GM18505 (cell line): ENCODE data around the gene PADI6.

Experiments
- ATAC-seq: cut with Tn5 transposase; IDR thresholded peaks from one replicate; pipeline ENCODE4 v1.9.1; 2021; ENCODE audit not compliant: unreplicated experiment
- POLR2A ChIP-seq: IDR thresholded peaks from 4 replicates; pipeline ENCODE4 v1.6.1; 2011; ENCODE audit warnings: borderline replicate concordance; ENCODE audit not compliant: insufficient read depth, insufficient read length; ENCODE audit errors: extremely low read depth

PADI6 gene

DNA sequence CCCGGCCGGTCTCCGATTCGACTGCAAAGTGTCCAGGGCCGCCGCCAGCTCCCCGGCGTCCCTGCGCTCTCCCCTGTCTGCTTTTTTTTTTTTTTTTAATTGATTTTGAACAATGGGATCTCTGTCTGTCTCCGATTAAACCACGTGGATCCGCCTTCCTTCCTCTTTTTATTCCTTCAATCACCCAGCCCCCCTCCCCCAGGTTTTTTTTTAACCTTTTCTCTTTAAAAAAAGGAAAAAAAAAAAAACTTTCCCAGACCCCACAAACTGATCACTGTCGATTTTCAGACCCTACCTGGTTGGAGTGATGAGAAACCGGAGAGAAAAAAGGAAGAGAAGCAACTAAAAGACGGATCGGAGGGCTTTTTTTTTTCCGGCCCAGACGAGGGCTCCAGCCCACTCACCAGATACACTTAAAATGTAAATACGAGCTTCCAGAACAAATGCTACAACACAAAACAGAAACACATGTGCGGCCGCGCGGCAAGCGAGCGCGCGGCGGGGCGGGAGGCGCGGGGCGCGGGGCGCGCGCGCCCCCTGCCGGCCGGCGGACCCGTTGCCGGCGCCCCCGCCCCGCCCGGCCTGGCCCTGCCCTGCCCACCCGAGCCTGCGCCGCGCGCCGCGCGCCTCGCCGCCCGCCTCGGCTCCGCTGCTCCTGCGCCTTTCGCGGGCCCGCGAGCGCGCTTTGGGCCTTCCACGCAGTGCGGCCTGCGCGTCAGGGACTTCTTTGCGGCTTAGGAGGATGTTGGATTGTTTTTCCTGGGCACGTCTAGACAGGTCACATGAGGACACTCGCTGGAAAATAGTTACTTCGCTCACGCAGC lies 67.5 kb downstream of the PADI6 start, which contains the start of gene RCC2:
Gene RCC2, minus strand, starts transcription at position 428 of the 824 bp plus-strand sequence. CDS start 1,163 bp downstream, outside the sequence.
- TF ChIP-seq POLR2A: peak; percentile 76

DNA sequence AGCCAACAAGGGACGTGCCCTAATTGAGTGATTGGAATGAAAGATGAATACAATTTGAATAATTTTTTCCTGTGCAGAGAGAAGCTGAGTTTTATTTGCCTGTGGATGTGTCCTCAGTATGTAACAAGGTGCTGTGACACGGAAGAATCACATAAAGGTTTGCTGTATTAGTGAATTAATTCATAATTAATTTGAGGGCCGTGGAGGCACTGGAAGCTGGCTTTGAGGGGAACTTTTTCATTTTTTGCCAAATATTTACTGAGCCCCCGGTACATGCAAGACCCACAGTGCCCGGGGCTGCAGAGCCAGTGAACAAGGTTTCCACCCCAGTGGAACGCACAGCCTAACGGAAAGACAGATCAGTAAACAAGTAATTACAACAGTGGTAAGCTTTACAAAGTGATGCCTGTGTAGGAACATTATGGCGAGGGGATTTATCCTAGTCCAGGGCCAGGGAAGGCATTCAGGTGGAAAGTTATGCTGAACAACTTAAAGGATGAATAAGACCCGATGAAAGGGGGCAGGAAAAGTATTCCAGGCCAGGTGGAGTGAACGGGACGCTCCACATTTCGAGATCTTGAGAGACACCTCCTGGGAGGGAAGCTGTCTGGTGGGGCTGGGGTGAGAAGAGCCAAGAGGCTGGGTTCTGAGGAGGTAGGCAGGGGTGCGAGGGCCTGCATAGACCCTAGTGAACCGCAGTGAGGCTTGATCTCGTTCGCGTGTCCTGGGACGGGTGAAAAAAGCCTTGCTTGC lies 68.3 kb downstream of the PADI6 start:
- TF ChIP-seq POLR2A: no peak

More for the DNA sequence above, 67.5 kb downstream of the PADI6 start, which contains the start of gene RCC2:
- peak; percentile 46 for ATAC-seq

DNA sequence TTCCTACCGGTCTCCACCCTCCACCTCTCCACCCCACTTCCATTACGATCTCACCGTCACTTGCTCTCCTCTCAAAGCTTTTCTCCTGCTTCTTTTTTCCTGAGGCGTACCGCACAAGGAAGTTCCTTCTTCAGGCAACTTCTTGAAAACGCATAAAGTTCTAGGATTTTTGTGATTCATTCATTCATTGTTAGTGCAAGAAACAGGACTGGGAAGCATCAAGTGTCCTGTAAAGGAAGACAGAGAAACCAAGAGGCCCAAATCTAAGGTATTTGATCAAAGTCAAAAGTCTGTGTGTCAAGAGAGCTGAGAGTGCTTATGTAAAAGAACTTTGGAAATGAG lies 68.8 kb downstream of the PADI6 start:
- no peak for TF ChIP-seq POLR2A
- no peak for ATAC-seq

More for the DNA sequence above, 68.3 kb downstream of the PADI6 start:
- ATAC-seq: peak; percentile 1

DNA sequence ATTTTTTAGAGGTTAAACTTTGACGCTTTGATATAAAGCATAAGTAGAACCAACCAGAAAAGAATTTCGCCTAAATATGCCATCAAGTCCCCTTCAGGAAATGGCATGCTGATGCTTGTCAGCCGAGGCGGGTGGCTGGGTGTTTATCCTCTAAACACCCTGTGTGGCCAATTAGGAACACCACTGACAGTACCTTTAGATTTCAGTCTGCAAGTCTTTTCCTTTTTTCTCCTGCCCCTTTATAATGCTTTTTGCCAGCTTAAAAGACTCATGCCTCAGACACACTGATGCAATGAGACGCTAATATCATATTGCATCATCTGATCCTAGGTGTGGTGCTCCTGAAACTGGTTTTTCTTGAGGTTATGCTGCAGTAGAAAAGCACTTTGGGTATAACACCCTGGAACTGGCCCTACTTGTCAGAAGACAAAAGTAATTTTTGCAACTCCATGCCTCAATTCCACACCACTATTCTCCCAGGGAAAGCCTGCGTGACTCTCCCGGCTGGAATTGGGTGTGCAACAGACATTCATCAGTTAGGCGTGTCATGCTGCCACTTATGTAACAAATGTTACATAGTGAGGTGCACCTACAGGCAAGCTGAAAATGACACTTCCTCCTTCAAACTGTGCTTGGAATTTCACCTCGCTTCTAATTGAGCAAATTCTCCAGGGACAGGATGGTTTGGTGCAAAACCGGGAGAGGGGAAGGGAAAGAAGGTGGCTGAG lies 69.4 kb downstream of the PADI6 start:
- no peak for ATAC-seq
- TF ChIP-seq POLR2A: no peak

DNA sequence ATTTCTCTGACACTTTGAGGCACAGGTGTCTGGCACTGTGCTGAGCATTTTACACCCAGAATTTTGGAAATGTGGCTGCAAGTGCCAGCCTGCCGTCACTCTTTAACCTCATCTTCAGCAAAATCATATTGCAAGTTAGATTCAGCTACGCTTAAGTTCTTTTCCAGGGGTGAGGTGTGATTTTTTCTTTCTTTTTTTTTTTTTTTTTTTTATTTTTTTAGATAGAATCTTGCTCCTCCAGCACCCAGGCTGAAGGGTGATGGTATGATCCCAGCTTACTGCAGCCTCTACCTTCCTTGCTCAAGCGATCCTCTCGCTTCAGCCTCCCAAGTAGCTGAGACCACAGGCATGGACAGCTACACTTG lies 70.0 kb downstream of the PADI6 start:
- no peak for TF ChIP-seq POLR2A
- no peak for ATAC-seq

DNA sequence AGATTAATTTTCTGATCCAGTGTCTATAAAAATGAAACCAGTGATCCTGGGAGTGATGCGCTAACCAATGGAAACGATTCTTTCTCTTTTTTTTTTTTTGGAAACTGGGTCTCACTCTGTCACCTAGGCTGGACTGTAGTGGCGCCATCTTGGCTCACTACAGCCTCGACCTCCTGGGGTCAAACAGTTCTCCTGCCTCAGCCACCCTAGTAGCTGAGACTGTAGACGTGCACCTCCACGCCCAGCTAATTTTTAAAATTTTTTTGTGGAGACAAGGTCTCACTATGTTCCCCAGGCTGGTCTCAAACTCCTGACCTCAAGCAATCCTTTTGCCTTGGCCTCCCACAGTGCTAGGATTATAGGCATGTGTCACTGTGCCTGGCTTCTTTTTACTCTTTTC lies 70.8 kb downstream of the PADI6 start:
- no peak for TF ChIP-seq POLR2A

DNA sequence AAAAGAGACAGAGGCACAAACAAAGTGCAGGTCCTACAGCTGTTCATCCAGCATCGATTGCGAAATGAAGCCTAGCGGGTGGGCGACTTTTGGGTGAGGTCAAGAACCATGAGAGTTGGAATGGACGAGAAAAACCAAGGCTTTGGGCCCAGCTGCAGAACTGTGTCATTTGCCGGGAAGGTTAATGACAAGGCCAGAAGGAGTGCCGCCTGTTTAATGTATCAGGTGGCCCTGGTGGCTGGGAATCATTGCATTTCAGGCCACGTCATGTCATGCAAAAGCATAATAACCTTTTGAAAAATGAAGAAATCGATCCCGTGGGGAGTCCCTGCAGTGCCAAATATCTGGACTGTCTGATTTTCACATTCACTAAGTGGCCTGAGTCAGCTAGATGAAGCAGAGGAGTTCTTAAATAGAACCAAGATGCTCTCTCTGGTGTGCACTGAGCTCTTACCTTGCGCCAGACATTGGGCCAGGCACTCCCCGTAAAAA lies 75.6 kb downstream of the PADI6 start:
- ATAC-seq: no peak
- no peak for TF ChIP-seq POLR2A

More for the DNA sequence above, 70.8 kb downstream of the PADI6 start:
- no peak for ATAC-seq
